Activated CD4-positive, alpha-beta T cell treated with anti-CD3 and anti-CD28 coated beads for 4 hours (primary cell): Measurements from ENCODE around the gene KNSTRN.
A peak's percentile ranks its signal among the peaks of the same experiment; 100 is the strongest.

Experiments used
- DNase-seq, 2 donors: peaks; one replicate each; pipeline ENCODE4 v3.0.0-alpha.2; 2020

The KNSTRN gene

DNA sequence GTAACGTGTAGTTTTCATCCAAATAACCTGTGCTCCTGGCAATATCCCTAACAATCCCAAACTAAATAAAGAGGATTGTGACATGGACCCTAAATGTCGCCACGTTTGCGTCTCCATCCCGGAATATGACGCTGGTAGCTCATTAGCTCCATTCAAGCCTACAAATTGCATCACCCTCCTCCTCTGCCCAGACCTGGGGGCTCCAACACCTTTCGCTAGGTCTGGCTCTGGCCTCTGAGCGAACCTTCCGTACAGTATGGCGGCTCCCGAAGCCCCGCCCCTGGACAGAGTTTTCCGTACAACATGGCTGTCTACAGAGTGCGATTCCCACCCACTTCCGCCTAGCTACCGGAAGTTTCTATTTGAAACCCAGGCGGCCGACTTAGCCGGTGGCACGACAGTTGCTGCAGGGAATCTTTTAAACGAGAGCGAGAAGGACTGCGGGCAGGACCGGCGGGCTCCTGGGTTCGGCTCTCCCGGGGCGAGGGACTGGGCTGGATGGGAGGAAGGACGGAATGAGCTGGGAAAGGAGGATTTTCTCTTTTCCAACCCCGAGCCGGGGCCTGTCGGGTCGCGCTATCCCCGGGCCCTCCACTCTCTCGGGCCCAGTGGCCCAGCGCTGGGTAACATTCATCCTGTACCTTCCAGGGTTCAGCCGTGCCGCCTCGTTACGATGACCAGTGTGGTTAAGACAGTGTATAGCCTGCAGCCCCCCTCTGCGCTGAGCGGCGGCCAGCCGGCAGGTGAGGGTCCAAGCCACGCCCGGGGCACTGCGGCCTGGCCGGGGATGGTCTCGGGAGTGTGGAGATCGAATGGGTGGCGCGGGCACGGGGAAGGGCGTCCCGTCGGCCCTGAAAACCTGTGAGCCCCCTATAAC is at the start of gene KNSTRN:
Gene KNSTRN (plus strand): TSS at position 142 of the 877 bp plus-strand sequence. CDS start 115 bp downstream, at position 257.
- peak; percentile 92 to 95 for DNase-seq

DNA sequence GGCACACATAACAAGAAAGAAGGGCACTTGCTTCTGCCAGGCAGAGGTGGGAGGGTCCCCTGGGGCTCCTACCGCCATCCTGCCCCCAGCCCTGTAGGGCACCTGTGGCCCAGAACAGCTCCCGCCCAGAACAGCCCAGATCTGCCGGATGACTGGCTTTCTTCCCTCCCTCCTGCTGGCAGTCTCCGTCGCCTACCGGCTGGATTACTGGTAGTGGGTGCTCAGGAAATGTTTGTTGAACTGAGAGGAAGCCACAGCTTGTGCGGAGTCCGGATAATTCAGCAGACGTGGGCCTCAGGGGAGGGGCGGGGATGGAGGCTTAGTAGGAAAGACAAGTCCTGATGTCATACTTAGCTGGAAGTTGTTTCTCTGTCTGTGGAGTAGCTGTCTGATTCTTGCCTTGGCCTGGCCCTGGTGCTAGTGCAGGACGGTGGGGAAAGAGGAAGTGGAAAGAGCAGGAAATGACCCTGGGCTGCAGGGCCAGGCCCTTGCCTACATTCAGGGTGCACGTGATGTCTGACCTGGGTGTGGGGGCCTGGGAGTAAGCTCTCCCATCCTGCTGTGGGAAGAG is 48.5 kb upstream of the KNSTRN start:
- no peak for DNase-seq

GRCh38 chr15:40334541-40334940 is 48.0 kb upstream of the KNSTRN start:
- DNase-seq = no peak

DNA sequence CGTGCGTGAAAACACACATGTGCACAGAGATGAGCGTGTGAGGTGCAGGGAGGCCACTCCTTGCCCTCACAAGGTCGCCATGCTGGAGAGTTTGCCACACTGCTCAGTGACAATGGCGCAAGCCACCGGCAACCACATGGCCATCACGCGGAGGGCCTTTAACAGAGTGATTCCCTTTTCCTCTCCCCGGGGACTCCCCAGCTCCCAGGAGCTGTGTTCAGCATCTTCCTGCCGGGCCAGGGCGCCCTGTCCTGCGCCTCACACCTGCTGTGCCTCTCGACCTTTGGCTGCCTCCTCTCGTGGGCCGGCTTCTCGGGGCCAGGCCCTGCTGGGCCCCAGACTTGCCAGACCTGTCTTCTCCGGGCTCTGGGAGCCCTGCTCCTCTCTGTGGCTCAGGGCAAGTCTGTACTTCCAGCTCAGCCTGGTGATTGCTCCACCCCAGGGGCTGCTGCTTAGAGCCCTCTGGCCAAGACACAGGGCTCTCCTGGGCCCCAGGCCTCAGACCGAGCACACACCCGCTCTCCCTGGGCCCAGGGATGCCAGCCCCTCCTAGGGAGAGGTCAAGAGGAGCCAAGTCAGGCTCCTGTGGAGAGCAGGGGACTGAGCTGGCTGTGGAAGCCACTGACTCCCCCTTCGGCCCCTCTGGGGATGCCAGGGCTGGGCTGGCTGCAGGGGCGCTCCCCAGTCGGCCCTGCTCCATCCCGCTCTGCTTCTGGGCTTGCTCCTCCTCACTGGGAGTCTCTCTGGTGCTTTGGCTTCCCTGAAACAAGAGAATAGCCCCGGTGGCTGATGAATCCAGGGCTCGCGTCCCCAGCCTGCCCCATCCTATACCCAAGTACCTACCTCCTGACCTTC is 47.4 kb upstream of the KNSTRN start:
- no peak for DNase-seq

DNA sequence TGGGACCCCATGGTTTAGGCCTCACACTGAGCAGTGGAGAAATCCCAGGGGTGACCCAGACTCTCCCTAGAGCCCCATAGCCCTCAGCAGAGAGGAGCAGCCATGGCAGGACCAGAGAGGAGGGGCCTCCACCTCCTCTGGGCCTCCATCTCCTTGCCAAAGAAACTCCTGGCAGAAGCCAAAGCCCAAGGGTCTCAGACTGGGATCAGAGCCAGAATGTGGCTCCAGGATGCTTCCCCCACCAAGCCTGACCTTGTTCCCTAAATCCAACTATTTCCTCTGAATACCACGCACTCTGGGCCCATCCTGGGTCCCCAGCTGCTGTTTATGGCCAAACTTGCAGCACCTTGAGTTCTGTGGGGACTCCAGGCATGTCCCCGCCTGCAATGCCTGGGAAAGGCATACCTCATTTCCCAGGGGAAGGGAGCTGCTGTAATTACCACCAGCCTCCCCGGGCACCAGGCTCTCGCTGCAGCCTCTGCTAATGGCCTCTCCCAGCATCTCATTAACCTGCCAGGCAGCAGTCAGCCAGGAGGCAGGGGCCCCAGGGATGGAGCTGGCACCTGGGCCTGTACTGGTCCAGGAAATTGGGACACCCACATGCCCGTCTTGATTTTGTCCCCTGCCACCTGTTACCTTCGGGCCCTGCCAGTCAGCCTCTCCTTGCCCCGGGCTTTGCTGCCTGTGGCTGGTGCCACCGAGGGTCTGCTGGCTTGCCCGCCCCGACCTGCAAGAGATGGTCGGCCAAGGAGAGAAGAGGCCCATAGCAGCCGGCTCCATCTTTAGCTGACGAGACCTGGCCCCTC is 46.4 kb upstream of the KNSTRN start:
- no peak for DNase-seq

- no peak for DNase-seq
Observed at GRCh38 chr15:40336744-40337122, 45.8 kb upstream of the KNSTRN start.

DNA sequence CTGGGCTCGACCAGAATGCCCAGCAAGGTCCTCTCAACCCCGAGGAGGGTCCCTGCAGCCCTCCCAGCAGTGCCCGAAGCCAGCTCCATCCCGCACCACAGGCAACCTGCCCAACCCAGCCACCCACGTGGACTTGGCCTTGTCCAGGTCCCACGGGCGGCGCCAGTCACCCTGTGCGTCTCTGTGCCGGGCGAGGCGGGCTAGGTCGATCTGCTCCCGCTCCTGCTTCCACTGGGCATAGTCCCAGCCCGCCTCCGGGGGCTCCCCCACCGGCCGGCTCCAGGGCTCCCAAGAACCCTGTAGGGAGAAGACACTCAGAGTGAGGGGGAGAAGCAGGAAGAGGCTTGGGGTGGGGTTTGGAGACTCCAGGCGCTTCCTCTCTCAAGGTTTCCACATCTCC is 44.9 kb upstream of the KNSTRN start:
- no peak for DNase-seq

DNA sequence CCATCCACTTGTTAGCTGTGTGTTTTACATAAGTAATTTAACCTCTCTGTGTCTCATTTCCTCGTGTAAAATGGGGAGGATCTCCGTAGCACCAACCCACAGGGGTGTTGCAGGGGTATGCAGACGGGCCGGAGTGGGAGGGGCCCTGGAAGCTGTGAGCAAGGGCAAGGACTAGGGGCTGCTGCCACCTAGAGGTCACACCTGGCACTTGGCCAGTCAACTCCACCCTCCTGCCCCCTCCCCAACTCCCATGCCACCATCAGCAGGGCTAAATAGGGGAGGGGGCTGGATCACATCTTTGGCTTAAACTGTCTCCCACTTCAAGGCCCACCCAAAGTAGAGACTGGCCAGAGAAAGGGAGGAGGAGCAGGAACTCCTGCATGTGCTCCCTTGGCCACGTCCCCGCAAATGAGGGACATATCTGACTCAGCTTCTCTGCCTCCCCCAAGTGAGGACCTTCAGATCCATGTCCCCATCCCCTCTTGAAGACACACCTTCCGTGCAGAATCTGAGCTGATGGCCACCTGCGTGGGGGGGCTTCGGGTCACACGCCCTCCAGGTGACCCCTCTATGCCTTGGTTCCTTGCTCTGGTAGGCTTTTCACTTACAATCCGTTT is 44.4 kb upstream of the KNSTRN start:
- DNase-seq = peak; percentile 80 to 81

- DNase-seq = no peak
Observed at GRCh38 chr15:40338921-40339620, 43.5 kb upstream of the KNSTRN start.

GRCh38 chr15:40339621-40339945 is 42.9 kb upstream of the KNSTRN start:
- DNase-seq = no peak

- DNase-seq = no peak
Observed at GRCh38 chr15:40340038-40340739, 42.3 kb upstream of the KNSTRN start.

- DNase-seq = no peak
Observed at GRCh38 chr15:40340740-40341400, 41.7 kb upstream of the KNSTRN start, which contains the start of gene CCDC9B. Gene CCDC9B, minus strand, starts transcription at chr15:40340939. Its CDS starts 120 bp downstream, at chr15:40340819.

- no peak for DNase-seq
Observed at GRCh38 chr15:40342416-40343320, 39.9 kb upstream of the KNSTRN start.

- no peak for DNase-seq
Observed at GRCh38 chr15:40343512-40343911, 39.0 kb upstream of the KNSTRN start.

DNA sequence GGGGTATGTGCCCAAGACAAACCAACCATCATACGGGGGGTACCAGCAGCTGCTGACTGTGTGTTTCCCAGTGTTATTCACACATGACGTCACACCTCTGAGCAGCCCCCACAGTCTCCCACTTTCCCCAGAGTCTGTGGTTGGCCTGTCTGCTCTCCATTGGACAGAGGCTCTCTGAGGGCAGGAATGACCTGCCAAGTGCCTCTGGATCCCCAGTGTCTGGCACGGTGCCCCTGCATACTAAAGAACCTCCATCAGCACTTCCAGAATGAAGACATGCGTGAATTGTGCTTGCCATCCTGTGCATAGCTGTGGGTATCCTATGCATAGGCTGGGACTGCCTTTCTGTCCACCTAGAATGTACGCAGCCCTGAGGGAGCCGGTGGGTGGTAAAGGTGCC is 38.3 kb upstream of the KNSTRN start:
- no peak for DNase-seq

DNA sequence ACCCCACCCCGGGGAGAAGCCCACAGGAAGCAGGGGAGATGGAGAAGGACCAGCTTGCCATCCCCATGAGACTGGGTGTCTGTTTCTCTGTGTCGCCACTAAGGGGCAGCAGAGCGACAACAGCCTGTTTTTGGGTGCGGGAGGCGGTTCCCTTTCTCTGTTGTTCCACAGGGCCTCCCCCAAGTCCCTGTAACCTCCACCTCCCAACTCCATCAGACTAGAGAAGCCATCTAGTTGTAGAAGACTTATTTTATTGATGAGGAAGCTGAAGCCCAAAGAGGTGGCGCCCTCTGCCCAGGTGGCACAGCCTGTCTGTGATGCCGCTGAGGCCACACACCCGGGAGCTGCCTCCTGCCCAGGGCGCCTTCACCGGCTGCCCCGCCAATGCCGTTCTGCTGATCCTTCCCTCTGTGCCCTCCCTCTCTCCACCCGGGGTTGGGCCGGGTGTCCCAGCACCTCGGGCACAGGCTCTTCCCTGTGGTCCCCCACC is 37.8 kb upstream of the KNSTRN start:
- peak; percentile 69 to 74 for DNase-seq

DNA sequence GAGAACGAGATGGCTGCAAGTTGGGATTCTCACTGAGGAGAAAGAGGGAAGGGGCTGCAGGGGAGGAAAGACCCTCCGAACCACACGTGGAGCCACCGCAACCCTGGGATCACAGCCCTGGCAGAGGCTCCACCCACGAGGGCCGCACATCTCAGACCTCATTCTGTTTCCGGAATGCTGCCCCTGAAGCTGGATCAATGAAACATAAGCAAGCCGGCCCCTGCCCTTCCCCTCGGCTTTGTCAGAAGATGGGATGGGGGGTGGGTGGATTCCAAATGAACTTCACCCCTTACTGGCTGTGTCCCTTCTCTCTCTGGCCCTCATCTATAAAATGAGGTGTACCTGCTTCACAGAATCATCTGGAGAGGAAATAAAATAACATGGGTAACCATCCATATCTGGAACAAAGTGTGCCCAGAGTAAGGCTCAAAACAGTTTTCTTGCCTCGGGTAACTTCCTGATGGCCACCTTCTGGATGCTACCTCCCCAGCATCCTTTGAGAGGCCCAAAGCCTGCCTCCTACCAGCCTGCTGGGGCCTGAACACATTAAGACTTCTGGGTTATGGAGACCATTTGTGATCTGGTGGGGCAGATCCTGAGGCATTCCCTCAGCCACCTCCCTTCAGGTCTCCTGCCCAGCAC is 37.2 kb upstream of the KNSTRN start:
- DNase-seq = no peak

GRCh38 chr15:40345867-40346578 is 36.5 kb upstream of the KNSTRN start:
- DNase-seq = no peak
